Activated CD4-positive, alpha-beta memory T cell treated with anti-CD3 and anti-CD28 coated beads, Interleukin-2, amount 10 ng/mL, durations not matched to agents 7 days and 5 days (primary cell): ENCODE measurements around the gene EFCAB11. TPM values are rescaled to one million over a fixed set of nuclear protein-coding genes. Genes with fewer than 3 reads are reported as not detected.
A peak's percentile ranks its signal among the peaks of the same experiment; 100 is the strongest.

ENCODE experiments used
- CTCF ChIA-PET: fragments of 350-600 bp; sonication (Branson Sonifier 250); formaldehyde crosslinking; loops from one replicate; lab custom pipeline; 2021; ENCODE audit warnings: antibody characterized with exemption, inconsistent platforms; lab: Charles Lee
- POLR2A ChIA-PET: fragments of 350-600 bp; sonication (Branson Sonifier 250); formaldehyde crosslinking; loops from one replicate; lab custom pipeline; 2021; ENCODE audit warnings: antibody characterized with exemption; lab: Charles Lee
- DNase-seq: peaks from one replicate; pipeline ENCODE4 v3.0.0-alpha.2; 2020
- H3K27ac Mint-ChIP-seq: one replicate; pipeline ENCODE4 v1.8.0; 2021; ENCODE audit warnings: mild to moderate bottlenecking, mixed read lengths
- H3K27me3 Mint-ChIP-seq: one replicate; pipeline ENCODE4 v1.8.0; 2021; ENCODE audit warnings: mixed read lengths
- H3K36me3 Mint-ChIP-seq: one replicate; pipeline ENCODE4 v1.8.0; 2021; ENCODE audit warnings: low read depth, mixed read lengths
- H3K4me1 Mint-ChIP-seq: one replicate; pipeline ENCODE4 v1.8.0; 2021; ENCODE audit warnings: mixed read lengths
- H3K4me3 Mint-ChIP-seq: one replicate; pipeline ENCODE4 v1.8.0; 2021; ENCODE audit warnings: mild to moderate bottlenecking, mixed read lengths
- H3K9me3 Mint-ChIP-seq: one replicate; pipeline ENCODE4 v1.8.0; 2021; ENCODE audit warnings: mixed read lengths
- total RNA-seq, 2 experiments: library from RNA; stranded (reverse); gene quantifications; one replicate each; pipeline ENCODE4 v1.2.3, GENCODE V29; 2021

Gene EFCAB11, protein sequence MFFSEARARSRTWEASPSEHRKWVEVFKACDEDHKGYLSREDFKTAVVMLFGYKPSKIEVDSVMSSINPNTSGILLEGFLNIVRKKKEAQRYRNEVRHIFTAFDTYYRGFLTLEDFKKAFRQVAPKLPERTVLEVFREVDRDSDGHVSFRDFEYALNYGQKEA
- total RNA-seq: 1 to 10 TPM; 9.6 to 9.9 TPM

- no peaks in the 10 kb centered on the region for H3K9me3 Mint-ChIP-seq
- H3K4me3 Mint-ChIP-seq: peak within 1 kb of the TSS; percentile 95
- ChIA-PET POLR2A (interaction anchor here (0.8 to 4.7 kb wide), 14 partner anchors 10 to 444 kb away, joined by 3 to 33 read pairs (median 8); partner anchors contain the start of gene PSMC1), CTCF (interaction anchor here (1.2 to 14.1 kb wide), 4 partner anchors 15 to 927 kb away, joined by 3 to 125 read pairs (median 9); partner anchors contain the start of gene PSMC1)
- H3K27me3 Mint-ChIP-seq: no peaks in the 10 kb centered on the region
- H3K36me3 Mint-ChIP-seq: peaks cover 42% of the 10 kb centered on the region
- H3K4me1 Mint-ChIP-seq: peaks cover 42% of the 10 kb centered on the region
- DNase-seq: peak; percentile 97
- peak within 1 kb of the TSS; percentile 100 for H3K27ac Mint-ChIP-seq
Observed at GRCh38 chr14:89954070-89955021, at the start of gene EFCAB11. Gene EFCAB11, minus strand, starts transcription at chr14:89954730. Its CDS starts 70 bp downstream, at chr14:89954660.

GRCh38 chr14:90003526-90004307 lies 49.2 kb upstream of the EFCAB11 start:
- H3K9me3 Mint-ChIP-seq: no peaks in the 10 kb centered on the region
- no peaks in the 10 kb centered on the region for H3K27me3 Mint-ChIP-seq
- POLR2A ChIA-PET: interaction anchor here (1.0 to 1.8 kb wide), 4 partner anchors 8 to 49 kb away, joined by 3 to 5 read pairs (median 4); partner anchors contain the start of gene EFCAB11
- DNase-seq: no peak
- H3K27ac Mint-ChIP-seq: no peak overlapping the region
- peaks cover 68% of the 10 kb centered on the region for H3K36me3 Mint-ChIP-seq
- CTCF ChIA-PET: no interaction called here
- H3K4me1 Mint-ChIP-seq: peaks cover 24% of the 10 kb centered on the region
- H3K4me3 Mint-ChIP-seq: no peak overlapping the region

DNA sequence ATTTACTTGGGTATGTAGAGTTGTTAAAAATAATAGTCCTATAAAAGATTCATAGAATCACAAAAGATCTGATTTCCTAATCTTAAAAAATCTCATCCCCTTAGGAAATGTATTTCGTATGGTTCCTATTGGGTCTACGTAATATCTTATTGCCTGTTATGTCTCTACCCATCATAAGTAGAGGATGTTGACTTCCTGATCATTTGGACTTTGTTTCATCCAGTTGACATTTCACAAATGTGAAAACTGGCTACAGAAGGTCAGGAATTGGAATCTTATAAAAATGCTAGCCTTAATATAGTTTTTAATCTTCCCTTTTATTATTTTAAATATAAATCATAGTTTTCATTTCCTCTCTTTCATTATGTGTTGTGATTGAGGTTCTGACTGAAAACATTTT lies 46.4 kb upstream of the EFCAB11 start:
- CTCF ChIA-PET: no interaction called here
- Mint-ChIP-seq H3K9me3 (no peaks in the 10 kb centered on the region), H3K36me3 (peaks cover 72% of the 10 kb centered on the region), H3K27ac (no peak overlapping the region), H3K4me3 (no peak overlapping the region), H3K4me1 (peaks cover 19% of the 10 kb centered on the region), H3K27me3 (no peaks in the 10 kb centered on the region)
- no peak for DNase-seq
- POLR2A ChIA-PET: interaction anchor here (1.4 kb wide), 1 partner anchor 11 kb away, joined by 4 read pairs; no protein-coding TSS in a partner anchor

DNA sequence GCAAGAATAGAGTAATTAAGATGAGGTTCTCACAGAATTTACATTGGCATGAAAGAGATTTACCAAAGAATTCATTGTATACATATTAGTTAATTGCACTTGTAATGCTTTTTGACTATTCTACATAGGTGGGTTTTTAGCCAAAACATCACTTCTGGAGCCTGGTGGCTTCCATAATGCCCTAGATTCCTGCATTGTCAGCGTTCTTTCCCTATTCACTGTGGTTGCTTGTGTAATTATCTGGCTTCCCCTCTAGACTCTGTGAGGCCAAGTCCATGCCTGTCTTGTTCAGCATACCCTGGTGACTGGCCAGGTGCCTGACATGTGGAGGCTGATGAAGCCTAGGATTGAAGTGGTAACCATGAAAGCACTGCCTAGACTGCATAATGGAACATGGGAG lies 42.4 kb upstream of the EFCAB11 start:
- no peaks in the 10 kb centered on the region for H3K27me3 Mint-ChIP-seq
- peaks cover 62% of the 10 kb centered on the region for H3K36me3 Mint-ChIP-seq

GRCh38 chr14:89992273-89992672 lies 37.7 kb upstream of the EFCAB11 start:
- ChIA-PET CTCF (interaction anchor here (0.8 to 1.2 kb wide), 2 partner anchors 19 to 67 kb away, joined by 4 read pairs; no protein-coding TSS in a partner anchor), POLR2A (no interaction called here)
- Mint-ChIP-seq H3K27me3 (no peaks in the 10 kb centered on the region), H3K9me3 (no peaks in the 10 kb centered on the region), H3K27ac (no peak overlapping the region), H3K4me3 (no peak overlapping the region), H3K4me1 (no peaks in the 10 kb centered on the region), H3K36me3 (peaks cover 58% of the 10 kb centered on the region)
- DNase-seq: no peak

More for the DNA sequence above, 42.4 kb upstream of the EFCAB11 start:
- Mint-ChIP-seq H3K9me3 (no peaks in the 10 kb centered on the region), H3K27ac (no peak overlapping the region), H3K4me3 (no peak overlapping the region), H3K4me1 (no peaks in the 10 kb centered on the region)
- POLR2A ChIA-PET: no interaction called here
- no peak for DNase-seq
- CTCF ChIA-PET: no interaction called here

GRCh38 chr14:89990623-89991275 lies 36.2 kb upstream of the EFCAB11 start:
- no peak for DNase-seq
- H3K4me1 Mint-ChIP-seq: no peaks in the 10 kb centered on the region
- ChIA-PET CTCF (no interaction called here), POLR2A (interaction anchor here (1.1 kb wide), 1 partner anchor 9 kb away, joined by 3 read pairs; no protein-coding TSS in a partner anchor)
- no peaks in the 10 kb centered on the region for H3K9me3 Mint-ChIP-seq
- no peak overlapping the region for H3K4me3 Mint-ChIP-seq
- no peak overlapping the region for H3K27ac Mint-ChIP-seq
- peaks cover 61% of the 10 kb centered on the region for H3K36me3 Mint-ChIP-seq
- H3K27me3 Mint-ChIP-seq: no peaks in the 10 kb centered on the region

- no peak for DNase-seq
- ChIA-PET CTCF (interaction anchor here (1.0 to 2.3 kb wide), 2 partner anchors 16 to 246 kb away, joined by 3 to 6 read pairs; no protein-coding TSS in a partner anchor), POLR2A (interaction anchor here (1.0 kb wide), 1 partner anchor 13 kb away, joined by 3 read pairs; no protein-coding TSS in a partner anchor)
- Mint-ChIP-seq H3K9me3 (no peaks in the 10 kb centered on the region), H3K27me3 (no peaks in the 10 kb centered on the region), H3K4me3 (no peak overlapping the region), H3K4me1 (no peaks in the 10 kb centered on the region), H3K36me3 (peaks cover 58% of the 10 kb centered on the region), H3K27ac (no peak overlapping the region)
Observed at GRCh38 chr14:89990218-89990617, 35.7 kb upstream of the EFCAB11 start.

DNA sequence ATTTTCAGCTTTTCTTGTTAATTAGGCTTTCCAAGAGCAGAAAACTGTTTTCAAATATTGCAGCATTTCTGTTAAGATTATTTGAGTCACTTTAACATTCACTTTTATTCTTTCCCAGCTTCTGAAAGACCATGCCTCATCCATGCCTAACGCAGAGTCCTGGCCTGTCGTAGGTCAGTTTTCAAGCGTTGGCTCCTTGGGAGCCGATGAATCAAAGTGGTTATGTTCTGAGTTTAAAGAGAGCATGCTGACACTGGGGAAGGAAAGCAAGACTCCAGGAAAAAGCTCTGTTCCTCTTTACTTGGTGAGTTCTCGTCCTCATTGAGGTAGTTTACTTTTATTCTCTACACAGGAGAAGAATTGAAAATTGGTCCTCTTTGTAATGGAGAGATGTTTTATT lies 34.3 kb upstream of the EFCAB11 start:
- no peaks in the 10 kb centered on the region for H3K4me1 Mint-ChIP-seq
- H3K9me3 Mint-ChIP-seq: no peaks in the 10 kb centered on the region
- DNase-seq: no peak
- H3K27me3 Mint-ChIP-seq: no peaks in the 10 kb centered on the region
- peaks cover 53% of the 10 kb centered on the region for H3K36me3 Mint-ChIP-seq
- H3K27ac Mint-ChIP-seq: no peak overlapping the region
- ChIA-PET CTCF (interaction anchor here (1.0 to 2.3 kb wide), 3 partner anchors 15 to 247 kb away, joined by 3 to 6 read pairs (median 4); no protein-coding TSS in a partner anchor), POLR2A (no interaction called here)
- H3K4me3 Mint-ChIP-seq: no peak overlapping the region

- no peaks in the 10 kb centered on the region for H3K27me3 Mint-ChIP-seq
- peaks cover 60% of the 10 kb centered on the region for H3K36me3 Mint-ChIP-seq
- H3K9me3 Mint-ChIP-seq: no peaks in the 10 kb centered on the region
- H3K4me1 Mint-ChIP-seq: no peaks in the 10 kb centered on the region
- no peak overlapping the region for H3K27ac Mint-ChIP-seq
- no peak for DNase-seq
- CTCF ChIA-PET: interaction anchor here (3.6 kb wide), 1 partner anchor 13 kb away, joined by 13 read pairs; no protein-coding TSS in a partner anchor
- H3K4me3 Mint-ChIP-seq: no peak overlapping the region
- POLR2A ChIA-PET: interaction anchor here (1.5 kb wide), 1 partner anchor 31 kb away, joined by 3 read pairs; no protein-coding TSS in a partner anchor
Observed at GRCh38 chr14:89987161-89987475, 32.6 kb upstream of the EFCAB11 start.

DNA sequence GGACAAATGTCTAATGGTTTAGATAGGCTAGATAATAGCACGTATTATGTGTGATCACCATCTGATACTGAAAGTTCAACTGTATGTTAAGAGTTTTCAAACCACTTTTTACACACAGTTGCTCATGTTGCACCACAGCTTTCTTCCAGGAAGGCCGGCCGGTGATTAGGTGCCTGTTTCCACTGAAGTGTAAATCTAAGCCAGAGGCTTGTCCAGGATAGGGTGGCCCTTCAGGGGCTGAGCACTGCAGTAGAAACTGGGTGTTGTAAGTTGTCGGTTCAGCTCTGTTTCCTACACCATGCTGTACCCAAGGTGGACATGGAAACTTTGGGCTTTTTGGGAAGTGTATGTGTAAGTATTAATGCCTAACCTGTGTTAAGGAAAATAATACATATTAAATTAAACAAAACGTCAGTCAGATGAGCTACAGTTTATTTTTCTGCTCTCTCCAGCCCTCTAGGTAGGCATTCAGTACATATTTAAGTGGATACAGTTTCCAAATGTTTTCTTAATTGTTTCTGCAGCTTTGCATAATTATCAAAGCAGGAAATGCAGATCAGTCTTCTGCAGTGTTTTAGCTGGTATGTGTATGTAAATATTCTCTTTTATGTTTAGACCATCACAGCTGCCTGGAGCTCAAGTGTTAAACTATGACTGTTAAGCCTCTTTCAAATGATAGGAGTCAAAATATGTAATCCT lies 32.1 kb upstream of the EFCAB11 start:
- H3K27ac Mint-ChIP-seq: no peak overlapping the region
- ChIA-PET POLR2A (interaction anchor here (1.5 kb wide), 1 partner anchor 30 kb away, joined by 3 read pairs; no protein-coding TSS in a partner anchor), CTCF (interaction anchor here (3.6 kb wide), 1 partner anchor 13 kb away, joined by 13 read pairs; no protein-coding TSS in a partner anchor)

DNA sequence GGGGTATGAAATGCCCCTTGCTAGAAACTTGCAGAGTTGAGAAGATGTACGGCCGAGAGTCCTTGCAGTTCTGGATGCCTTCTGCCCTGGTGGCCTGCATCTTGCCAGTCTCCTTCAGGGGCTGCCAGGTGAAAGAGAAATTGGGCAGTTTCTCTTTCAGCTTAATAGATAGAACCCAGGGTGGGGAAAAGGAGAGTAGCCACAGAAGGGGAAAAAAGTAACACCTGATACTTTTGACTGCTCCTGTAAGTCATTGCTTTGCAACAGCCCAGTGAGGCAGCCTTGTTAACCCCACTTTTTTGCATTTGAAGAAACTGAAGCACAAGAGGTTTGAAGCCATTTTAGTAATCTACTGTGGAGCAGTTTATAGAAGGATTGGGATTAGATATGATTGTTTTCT lies 28.8 kb upstream of the EFCAB11 start:
- CTCF ChIA-PET: interaction anchor here (1.6 to 1.8 kb wide), 2 partner anchors 10 to 252 kb away, joined by 5 to 8 read pairs; no protein-coding TSS in a partner anchor
- no peak overlapping the region for H3K27ac Mint-ChIP-seq
- no peak overlapping the region for H3K4me3 Mint-ChIP-seq
- H3K27me3 Mint-ChIP-seq: no peaks in the 10 kb centered on the region
- POLR2A ChIA-PET: interaction anchor here (1.9 kb wide), 1 partner anchor 10 kb away, joined by 8 read pairs; no protein-coding TSS in a partner anchor
- no peak for DNase-seq
- no peaks in the 10 kb centered on the region for H3K9me3 Mint-ChIP-seq
- no peaks in the 10 kb centered on the region for H3K4me1 Mint-ChIP-seq
- H3K36me3 Mint-ChIP-seq: peaks cover 60% of the 10 kb centered on the region

More for the DNA sequence above, 32.1 kb upstream of the EFCAB11 start:
- no peak for DNase-seq
- H3K27me3 Mint-ChIP-seq: no peaks in the 10 kb centered on the region
- H3K4me3 Mint-ChIP-seq: no peak overlapping the region
- peaks cover 64% of the 10 kb centered on the region for H3K36me3 Mint-ChIP-seq
- H3K9me3 Mint-ChIP-seq: no peaks in the 10 kb centered on the region
- H3K4me1 Mint-ChIP-seq: no peaks in the 10 kb centered on the region
